Prostate gland (tissue), 2 donors: ENCODE results near the gene CNNM1.

Source experiments
- POLR2A ChIP-seq: fragments of 450-650 bp; IDR thresholded peaks from one replicate; pipeline ENCODE4 v1.6.1; 2016; ENCODE audit warnings: antibody characterized with exemption, mild to moderate bottlenecking
- POLR2AphosphoS5 ChIP-seq: sonication (generic); formaldehyde crosslinking; IDR thresholded peaks from one replicate; pipeline ENCODE4 v1.6.1; 2017; ENCODE audit warnings: antibody characterized with exemption
- TF ChIP-seq, protein P1 (sequence below), 4 experiments: fragments of 200-600 bp in 2 of 4; fragments of 450-650 bp in 2 of 4; sonication (generic) in 2 of 4; IDR thresholded peaks; 1 replicate in 3 of 4; 2 replicates in 1 of 4; pipeline ENCODE4 v1.5.1; 2016 to 2019; ENCODE audit warnings: antibody characterized with exemption in 4 of 4, mild to moderate bottlenecking in 2 of 4, moderate library complexity in 2 of 4

DNA sequence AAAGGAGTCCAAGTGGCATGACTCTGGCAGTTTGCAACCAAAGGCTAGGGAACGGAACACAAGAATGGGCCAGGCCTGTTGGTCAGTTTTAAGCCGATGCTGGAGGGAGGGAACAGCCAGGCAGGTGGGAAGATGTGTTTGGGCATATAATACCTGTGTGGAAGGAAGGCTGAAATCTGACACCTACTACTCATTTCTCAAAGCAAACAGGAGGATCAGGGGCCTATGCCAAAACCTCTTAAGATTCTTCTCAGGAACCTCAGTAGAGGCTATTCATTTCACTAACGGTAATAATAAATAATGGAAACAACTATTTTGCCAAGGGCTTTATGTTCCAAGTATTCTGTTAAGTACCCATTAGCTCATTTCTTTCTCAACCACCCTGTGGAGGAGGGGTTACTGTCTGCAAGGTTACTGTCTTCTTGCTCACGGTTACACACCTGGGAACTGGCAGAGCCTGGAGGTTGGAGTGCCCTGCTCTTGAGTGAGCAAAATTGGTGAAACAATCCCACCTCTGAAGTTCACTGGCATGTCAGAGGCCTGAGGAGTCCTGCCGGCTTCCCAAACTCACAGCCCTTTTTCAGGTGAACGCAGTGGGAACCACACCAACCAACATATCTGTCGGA, 65.7 kb downstream of the CNNM1 start:
- no peak for TF ChIP-seq POLR2A
- TF ChIP-seq, protein P1, sequence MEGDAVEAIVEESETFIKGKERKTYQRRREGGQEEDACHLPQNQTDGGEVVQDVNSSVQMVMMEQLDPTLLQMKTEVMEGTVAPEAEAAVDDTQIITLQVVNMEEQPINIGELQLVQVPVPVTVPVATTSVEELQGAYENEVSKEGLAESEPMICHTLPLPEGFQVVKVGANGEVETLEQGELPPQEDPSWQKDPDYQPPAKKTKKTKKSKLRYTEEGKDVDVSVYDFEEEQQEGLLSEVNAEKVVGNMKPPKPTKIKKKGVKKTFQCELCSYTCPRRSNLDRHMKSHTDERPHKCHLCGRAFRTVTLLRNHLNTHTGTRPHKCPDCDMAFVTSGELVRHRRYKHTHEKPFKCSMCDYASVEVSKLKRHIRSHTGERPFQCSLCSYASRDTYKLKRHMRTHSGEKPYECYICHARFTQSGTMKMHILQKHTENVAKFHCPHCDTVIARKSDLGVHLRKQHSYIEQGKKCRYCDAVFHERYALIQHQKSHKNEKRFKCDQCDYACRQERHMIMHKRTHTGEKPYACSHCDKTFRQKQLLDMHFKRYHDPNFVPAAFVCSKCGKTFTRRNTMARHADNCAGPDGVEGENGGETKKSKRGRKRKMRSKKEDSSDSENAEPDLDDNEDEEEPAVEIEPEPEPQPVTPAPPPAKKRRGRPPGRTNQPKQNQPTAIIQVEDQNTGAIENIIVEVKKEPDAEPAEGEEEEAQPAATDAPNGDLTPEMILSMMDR (IDR thresholded peaks at IDR 0.05): no peak
- TF ChIP-seq POLR2AphosphoS5: peak; percentile 45
